Activated gamma-delta T cell treated with Interleukin-2 at 50 U/mL for 16 hours (primary cell): ENCODE measurements around the gene SLC25A51.
A peak's percentile ranks its signal among the peaks of the same experiment; 100 is the strongest.
"Not testable (repeated sequence)": the region's sequence is repeated elsewhere in the genome, so short reads cannot be mapped to it uniquely, and the experiment has no call there.

Experiments
- DNase-seq: peaks from one replicate; pipeline ENCODE4 v3.0.0-alpha.2; 2020

The SLC25A51 gene

GRCh38 chr9:37919246-37919955, 15.5 kb upstream of the SLC25A51 start:
- DNase-seq, result no peak

DNA sequence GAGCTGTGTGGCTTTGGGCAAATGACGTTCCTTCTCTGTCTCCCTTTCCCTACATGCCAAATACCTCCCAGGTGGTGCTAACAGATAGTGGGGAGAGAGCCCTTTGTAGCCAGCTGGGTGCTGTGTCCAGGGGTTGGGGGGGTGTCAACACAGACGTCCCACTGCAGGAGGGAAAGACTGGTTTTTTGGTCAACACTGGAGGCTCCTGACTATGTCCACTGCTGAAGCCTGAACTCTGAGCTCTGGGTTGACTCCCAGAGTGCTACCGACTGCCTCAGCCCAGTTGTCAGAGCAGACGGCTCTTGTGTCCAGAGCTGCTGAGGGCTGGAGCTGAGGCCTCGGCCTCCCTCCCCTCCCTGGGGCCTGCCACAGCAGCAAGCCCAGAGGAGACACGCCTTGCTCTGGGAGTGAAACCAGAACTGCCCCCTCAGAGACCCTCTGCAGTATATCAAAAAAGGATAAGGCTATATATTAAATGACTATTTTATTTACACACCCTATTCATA, 14.8 kb upstream of the SLC25A51 start:
- no peak for DNase-seq

- DNase-seq, result no peak
Observed at GRCh38 chr9:37917801-37918664, 14.1 kb upstream of the SLC25A51 start.

- DNase-seq, result no peak
Observed at GRCh38 chr9:37917313-37917731, 13.4 kb upstream of the SLC25A51 start.

GRCh38 chr9:37916471-37917312, 12.8 kb upstream of the SLC25A51 start:
- DNase-seq, result no peak

GRCh38 chr9:37915911-37916470, 12.1 kb upstream of the SLC25A51 start:
- DNase-seq, result no peak

DNA sequence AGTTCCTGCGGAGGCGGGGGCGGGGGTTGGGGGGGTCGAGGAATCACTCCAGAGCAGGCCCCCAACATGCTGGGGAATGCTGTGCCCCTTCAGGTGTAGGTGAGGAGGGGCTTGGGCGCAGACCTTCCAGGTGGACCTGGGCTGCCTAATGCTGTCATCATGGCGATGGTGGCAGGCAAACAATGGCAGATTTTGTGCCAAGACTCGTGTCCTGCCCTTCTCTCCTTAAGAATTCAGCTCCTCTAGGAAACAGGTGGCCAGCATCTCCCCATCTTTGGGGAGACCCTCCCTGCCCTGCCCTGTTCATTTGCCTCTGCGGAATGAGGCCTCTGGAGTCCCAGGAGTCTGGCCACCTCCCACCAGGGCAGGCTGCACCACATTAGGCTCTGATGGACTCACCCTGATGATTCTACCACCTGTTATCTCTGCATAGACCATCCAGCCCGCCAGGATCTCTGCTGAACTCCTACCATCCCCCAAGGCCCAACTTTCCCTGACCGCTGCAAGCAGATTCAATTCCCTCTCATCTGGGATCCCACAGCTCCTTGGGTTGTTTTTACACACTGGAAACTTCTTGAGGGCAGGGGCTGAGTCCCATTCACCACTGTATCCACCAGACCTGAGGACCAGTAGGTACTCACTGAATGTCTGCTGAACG, 10.9 kb upstream of the SLC25A51 start:
- DNase-seq, result no peak

- DNase-seq, result no peak
Observed at GRCh38 chr9:37914154-37914551, 10.2 kb upstream of the SLC25A51 start.

- peak; percentile 79 for DNase-seq
Observed at GRCh38 chr9:37913480-37914153, 9.7 kb upstream of the SLC25A51 start.

- DNase-seq, result no peak
Observed at GRCh38 chr9:37911271-37911681, 7.3 kb upstream of the SLC25A51 start.

GRCh38 chr9:37910271-37910670, 6.3 kb upstream of the SLC25A51 start:
- DNase-seq, result no peak

- DNase-seq, result not testable (repeated sequence)
Observed at GRCh38 chr9:37909836-37910235, 5.9 kb upstream of the SLC25A51 start.

- DNase-seq, result no peak
Observed at GRCh38 chr9:37909326-37909725, 5.4 kb upstream of the SLC25A51 start.

GRCh38 chr9:37908698-37909186, 4.8 kb upstream of the SLC25A51 start:
- no peak for DNase-seq

DNA sequence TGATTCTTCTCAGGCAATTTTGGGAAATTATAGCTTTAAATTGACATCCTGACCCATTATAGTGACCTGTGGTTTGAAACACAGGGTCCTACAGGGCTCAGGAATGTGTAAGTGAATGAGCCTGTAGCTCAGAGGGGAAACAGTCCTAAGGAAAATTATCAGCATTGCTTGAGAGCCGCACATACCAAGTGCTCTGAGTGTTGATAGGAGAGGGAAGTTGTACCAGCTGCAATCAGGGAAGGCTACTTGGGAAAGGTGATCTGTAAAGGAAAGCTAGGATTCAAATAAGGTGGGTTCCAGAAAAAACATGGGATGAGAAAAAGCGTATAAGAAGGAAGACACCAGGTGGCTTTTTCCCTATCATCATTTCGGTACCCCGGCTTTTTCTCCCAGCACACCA, 4.4 kb upstream of the SLC25A51 start:
- no peak for DNase-seq

DNA sequence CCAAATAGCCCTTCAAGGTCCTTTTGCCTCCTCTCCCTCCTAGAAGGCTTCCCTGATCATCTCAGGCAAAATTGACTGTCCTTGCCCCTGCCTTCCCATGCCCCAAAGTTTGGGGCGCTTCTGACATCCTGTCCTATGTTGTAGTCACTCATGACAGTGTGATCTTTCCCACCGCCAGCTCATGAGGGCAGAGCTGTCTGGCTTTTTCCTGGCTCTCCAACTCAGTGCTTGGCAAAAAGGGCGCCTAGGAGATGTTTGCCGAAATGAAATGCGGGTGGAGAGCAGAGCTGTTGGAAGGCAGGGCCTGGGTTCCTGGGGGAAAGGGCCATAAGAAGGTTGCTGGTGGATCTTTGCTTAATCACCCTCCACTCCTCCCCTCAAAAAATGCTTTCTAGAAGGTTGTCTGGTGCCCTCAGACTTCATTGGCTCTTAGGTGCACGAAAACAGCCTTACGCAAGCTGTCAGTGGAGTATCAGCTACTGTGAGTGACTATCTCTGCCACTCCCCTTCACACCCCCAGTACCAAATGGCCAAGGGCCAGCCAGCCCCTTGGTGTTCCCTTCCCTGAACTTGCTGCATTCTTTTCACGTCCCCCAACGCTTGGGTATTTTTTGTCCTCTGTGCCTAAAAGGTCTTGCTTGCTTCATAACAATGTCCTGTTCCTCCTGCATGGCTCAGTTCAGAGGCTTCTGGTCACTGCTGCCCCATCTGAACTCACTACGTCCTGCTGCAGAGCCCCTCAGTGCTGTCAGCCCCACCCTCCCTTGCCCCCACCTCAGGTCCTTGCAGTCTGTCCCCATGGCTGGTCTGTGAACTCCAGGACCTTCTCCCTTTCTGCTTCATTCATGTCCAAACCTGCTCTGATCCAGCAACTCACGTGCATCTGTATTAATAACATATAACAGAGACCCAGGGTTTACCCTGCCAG, 2.6 kb upstream of the SLC25A51 start:
- no peak for DNase-seq

DNA sequence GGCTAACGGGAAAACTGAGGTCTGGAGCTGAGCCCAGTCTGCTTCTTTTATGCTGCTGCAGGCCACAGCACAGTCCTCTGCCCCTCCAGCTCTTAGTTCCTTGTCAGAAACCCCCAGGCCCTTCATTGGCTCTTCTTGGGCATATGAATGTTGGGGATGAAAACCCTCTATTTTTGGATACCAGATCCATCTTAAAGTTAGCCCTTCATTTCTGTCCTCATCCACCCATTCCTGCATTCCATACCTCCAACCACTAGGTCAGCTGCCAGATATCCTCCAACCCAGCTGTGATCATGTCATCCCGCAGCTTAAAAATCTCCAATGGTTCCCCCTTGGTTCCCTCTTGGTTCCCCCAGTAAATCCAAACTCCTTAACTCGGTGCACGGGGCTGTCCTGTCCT, 1.8 kb upstream of the SLC25A51 start:
- no peak for DNase-seq

GRCh38 chr9:37905131-37905505, 1.2 kb upstream of the SLC25A51 start:
- DNase-seq, result no peak

GRCh38 chr9:37904445-37905130, 661 bp upstream of the SLC25A51 start:
- DNase-seq, result no peak
